HL-60 (cell line): ENCODE measurements around the gene SCN4A.

ENCODE experiments used
- DNase-seq, 2 experiments: peaks; one replicate each; pipeline ENCODE4 v3.0.0-alpha.2; 2010 to 2020; ENCODE audit warnings: low read depth in 1 of 2, low spot score in 1 of 2
- H3K27ac ChIP-seq: fragments of 250-450 bp; sonication (Bioruptor Pico); replicated peaks from 2 replicates; pipeline ENCODE4 v1.5.1; 2020; ENCODE audit warnings: mild to moderate bottlenecking, moderate library complexity
- H3K27me3 ChIP-seq: fragments of 250-450 bp; sonication (Bioruptor Pico); 2 replicates; pipeline ENCODE4 v1.5.1; 2021; ENCODE audit warnings: mild to moderate bottlenecking, moderate library complexity; ENCODE audit not compliant: insufficient read depth, poor library complexity, severe bottlenecking
- H3K4me3 ChIP-seq: replicated peaks from 2 replicates; pipeline ENCODE4 v1.5.1; 2011; ENCODE audit warnings: mild to moderate bottlenecking, control low read depth, low read length; ENCODE audit not compliant: insufficient read depth
- GABPA ChIP-seq: IDR thresholded peaks from 2 replicates; pipeline ENCODE4 v1.6.1; 2012; ENCODE audit warnings: low read depth
- POLR2AphosphoS5 ChIP-seq: IDR thresholded peaks from 2 replicates; pipeline ENCODE4 v1.6.1; 2012; ENCODE audit warnings: low read depth
- SPI1 ChIP-seq: IDR thresholded peaks from 2 replicates; pipeline ENCODE4 v1.6.1; 2012; ENCODE audit warnings: low read depth, mild to moderate bottlenecking, borderline replicate concordance
- TF ChIP-seq, protein P1 (sequence below): IDR thresholded peaks from one replicate; pipeline ENCODE4 v1.5.1; 2011; ENCODE audit warnings: low read length, control low read depth, inconsistent platforms; ENCODE audit not compliant: insufficient read depth
- TF ChIP-seq, protein P2 (sequence below): IDR thresholded peaks from 2 replicates; pipeline ENCODE4 v1.6.1; 2012; ENCODE audit warnings: low read depth; ENCODE audit not compliant: insufficient replicate concordance

Gene SCN4A

DNA sequence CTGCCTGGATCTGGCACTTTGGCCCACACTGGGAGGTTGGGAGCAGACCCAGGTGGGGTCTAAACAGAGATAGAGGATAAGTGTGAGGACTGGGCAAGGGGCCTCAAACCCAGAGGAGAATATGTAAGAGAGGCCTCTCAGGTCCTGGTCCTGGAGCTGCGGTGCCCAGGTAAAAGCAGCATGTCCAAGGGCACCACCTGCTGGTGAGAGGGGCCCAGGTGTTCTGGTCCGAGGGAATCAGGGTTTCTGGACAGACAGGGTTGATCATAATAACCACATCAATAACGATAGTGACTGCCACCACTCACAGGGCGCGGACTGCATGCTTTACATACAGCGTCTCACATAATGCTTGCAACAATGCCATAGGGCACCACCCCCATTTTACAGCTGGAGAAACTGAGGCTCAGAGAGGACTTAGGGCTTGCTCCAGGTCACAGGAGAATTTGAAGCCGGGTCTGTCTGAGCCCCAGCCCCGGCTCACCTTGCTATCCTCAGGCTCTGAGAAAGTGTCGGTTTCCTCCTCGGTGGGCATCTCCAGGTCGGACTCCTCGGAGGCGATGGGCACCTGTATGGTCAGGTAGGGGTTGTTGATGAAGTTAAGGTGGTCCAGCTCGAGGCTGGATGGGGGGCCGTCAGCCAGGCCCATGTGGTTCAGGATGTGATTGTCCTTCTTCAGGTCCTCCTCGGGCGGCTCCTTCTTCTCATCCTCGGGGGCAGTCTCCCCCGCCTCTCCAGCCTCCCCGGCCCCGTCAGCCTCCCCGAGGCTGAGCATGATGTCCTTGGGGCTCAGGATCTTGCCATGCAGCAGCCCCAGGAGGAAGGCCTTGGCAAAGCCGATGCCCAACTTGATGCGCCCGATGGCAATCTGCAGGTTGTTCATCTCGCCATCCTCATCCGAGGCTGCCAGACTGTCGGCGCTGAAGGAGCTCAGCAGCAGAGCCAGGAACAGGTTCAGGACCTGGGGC is 21.5 kb downstream of the SCN4A start:
- TF ChIP-seq, protein P1, sequence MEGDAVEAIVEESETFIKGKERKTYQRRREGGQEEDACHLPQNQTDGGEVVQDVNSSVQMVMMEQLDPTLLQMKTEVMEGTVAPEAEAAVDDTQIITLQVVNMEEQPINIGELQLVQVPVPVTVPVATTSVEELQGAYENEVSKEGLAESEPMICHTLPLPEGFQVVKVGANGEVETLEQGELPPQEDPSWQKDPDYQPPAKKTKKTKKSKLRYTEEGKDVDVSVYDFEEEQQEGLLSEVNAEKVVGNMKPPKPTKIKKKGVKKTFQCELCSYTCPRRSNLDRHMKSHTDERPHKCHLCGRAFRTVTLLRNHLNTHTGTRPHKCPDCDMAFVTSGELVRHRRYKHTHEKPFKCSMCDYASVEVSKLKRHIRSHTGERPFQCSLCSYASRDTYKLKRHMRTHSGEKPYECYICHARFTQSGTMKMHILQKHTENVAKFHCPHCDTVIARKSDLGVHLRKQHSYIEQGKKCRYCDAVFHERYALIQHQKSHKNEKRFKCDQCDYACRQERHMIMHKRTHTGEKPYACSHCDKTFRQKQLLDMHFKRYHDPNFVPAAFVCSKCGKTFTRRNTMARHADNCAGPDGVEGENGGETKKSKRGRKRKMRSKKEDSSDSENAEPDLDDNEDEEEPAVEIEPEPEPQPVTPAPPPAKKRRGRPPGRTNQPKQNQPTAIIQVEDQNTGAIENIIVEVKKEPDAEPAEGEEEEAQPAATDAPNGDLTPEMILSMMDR = no peak
- TF ChIP-seq SPI1 (no peak), GABPA (no peak), POLR2AphosphoS5 (no peak)
- TF ChIP-seq, protein P2, sequence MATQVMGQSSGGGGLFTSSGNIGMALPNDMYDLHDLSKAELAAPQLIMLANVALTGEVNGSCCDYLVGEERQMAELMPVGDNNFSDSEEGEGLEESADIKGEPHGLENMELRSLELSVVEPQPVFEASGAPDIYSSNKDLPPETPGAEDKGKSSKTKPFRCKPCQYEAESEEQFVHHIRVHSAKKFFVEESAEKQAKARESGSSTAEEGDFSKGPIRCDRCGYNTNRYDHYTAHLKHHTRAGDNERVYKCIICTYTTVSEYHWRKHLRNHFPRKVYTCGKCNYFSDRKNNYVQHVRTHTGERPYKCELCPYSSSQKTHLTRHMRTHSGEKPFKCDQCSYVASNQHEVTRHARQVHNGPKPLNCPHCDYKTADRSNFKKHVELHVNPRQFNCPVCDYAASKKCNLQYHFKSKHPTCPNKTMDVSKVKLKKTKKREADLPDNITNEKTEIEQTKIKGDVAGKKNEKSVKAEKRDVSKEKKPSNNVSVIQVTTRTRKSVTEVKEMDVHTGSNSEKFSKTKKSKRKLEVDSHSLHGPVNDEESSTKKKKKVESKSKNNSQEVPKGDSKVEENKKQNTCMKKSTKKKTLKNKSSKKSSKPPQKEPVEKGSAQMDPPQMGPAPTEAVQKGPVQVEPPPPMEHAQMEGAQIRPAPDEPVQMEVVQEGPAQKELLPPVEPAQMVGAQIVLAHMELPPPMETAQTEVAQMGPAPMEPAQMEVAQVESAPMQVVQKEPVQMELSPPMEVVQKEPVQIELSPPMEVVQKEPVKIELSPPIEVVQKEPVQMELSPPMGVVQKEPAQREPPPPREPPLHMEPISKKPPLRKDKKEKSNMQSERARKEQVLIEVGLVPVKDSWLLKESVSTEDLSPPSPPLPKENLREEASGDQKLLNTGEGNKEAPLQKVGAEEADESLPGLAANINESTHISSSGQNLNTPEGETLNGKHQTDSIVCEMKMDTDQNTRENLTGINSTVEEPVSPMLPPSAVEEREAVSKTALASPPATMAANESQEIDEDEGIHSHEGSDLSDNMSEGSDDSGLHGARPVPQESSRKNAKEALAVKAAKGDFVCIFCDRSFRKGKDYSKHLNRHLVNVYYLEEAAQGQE = no peak
- H3K4me3 ChIP-seq = no peak overlapping the region
- DNase-seq = peak in 1 of 2 experiments; percentile 4
- no peaks in the 10 kb centered on the region for H3K27me3 ChIP-seq
- H3K27ac ChIP-seq = no peak overlapping the region

DNA sequence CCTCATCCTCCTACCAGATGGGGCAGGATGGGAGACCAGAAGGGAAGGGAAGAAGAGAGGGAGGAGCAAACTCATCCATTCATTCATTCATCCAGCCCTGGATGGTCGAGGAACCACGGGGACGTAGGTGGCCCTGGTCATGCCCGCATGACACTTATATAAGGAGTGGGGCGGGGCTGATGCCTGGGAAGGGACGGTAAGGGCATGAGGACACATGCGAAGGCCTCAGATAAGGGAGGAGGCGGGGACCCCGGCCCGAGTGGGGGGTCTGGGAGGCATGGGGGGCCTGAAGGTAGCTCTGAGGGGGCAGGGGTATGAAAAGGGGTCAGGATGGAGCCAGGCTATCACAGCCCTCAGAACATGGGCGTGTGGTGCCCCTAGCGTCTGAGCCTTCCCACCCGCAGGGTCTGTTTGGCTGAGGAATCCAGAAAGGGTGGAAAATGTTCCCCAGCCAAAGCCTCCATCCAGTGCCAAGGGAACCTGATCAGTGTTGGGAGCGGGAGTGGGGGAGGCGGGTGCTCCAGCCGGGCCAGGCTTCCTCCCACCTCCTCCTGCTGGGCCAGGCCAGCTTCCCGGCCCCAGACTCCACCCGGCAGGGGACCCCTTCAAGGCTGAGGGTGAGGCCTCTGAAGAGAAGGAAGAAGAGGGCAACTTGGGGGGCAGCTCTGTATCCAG is 23.0 kb downstream of the SCN4A start:
- no peaks in the 10 kb centered on the region for H3K27me3 ChIP-seq
- no peak for DNase-seq
- H3K4me3 ChIP-seq = no peak overlapping the region
- TF ChIP-seq POLR2AphosphoS5 (no peak), GABPA (no peak), SPI1 (no peak)
- TF ChIP-seq, protein P2 = no peak
- TF ChIP-seq, protein P1 = no peak
- H3K27ac ChIP-seq = no peak overlapping the region

DNA sequence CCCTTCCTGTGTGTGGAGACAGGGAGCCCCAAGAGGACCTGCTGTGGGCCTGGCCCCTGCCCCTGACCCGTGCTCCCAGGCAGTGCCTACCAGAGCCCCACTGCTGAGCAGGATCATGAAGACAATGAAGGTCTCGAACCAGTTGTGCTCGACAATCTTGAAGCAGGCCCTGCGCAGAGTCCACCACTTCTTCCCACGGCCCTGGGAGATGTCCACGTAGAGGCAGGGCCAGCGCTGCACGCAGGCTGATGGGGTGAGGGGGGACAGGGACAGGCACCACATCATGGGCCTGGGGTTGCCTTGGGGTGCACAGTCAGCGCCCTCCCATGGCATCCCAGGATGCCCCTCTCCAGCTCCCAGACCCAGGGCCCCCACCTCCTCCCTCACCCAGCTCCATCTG is 24.2 kb downstream of the SCN4A start:
- DNase-seq = no peak
- no peak overlapping the region for H3K4me3 ChIP-seq
- no peak for TF ChIP-seq GABPA
- TF ChIP-seq, protein P2 = no peak
- no peak for TF ChIP-seq POLR2AphosphoS5
- no peak for TF ChIP-seq SPI1
- TF ChIP-seq, protein P1 = no peak
- no peak overlapping the region for H3K27ac ChIP-seq
- no peaks in the 10 kb centered on the region for H3K27me3 ChIP-seq
